Cardiac fibroblast (primary cell): Measurements from ENCODE around the gene SYT6.
A peak's percentile ranks its signal among the peaks of the same experiment; 100 is the strongest.
"Not testable (repeated sequence)": the region's sequence is repeated elsewhere in the genome, so short reads cannot be mapped to it uniquely, and the experiment has no call there.

Source experiments
- DNase-seq, 2 donors: peaks; one replicate each; pipeline versions ENCODE4 v3.0.0 to v3.0.0-alpha.2; 2010; ENCODE audit warnings: low read depth in 2 of 2
- H3K4me3 ChIP-seq, 2 donors: replicated peaks in 1 of 2; 1 replicate in 1 of 2; 2 replicates in 1 of 2; pipeline ENCODE4 v1.5.1; 2011; ENCODE audit warnings: low read depth in 2 of 2, low read length in 2 of 2, mild to moderate bottlenecking in 2 of 2, moderate library complexity in 1 of 2
- TF ChIP-seq, protein P1 (sequence below): IDR thresholded peaks from one replicate; pipeline ENCODE4 v1.5.1; 2011; ENCODE audit warnings: low read depth, mild to moderate bottlenecking, low read length, inconsistent platforms

SYT6 gene

GRCh38 chr1:114061121-114061830 lies 92.4 kb downstream of the SYT6 start:
- DNase-seq = no peak
- TF ChIP-seq, protein P1, sequence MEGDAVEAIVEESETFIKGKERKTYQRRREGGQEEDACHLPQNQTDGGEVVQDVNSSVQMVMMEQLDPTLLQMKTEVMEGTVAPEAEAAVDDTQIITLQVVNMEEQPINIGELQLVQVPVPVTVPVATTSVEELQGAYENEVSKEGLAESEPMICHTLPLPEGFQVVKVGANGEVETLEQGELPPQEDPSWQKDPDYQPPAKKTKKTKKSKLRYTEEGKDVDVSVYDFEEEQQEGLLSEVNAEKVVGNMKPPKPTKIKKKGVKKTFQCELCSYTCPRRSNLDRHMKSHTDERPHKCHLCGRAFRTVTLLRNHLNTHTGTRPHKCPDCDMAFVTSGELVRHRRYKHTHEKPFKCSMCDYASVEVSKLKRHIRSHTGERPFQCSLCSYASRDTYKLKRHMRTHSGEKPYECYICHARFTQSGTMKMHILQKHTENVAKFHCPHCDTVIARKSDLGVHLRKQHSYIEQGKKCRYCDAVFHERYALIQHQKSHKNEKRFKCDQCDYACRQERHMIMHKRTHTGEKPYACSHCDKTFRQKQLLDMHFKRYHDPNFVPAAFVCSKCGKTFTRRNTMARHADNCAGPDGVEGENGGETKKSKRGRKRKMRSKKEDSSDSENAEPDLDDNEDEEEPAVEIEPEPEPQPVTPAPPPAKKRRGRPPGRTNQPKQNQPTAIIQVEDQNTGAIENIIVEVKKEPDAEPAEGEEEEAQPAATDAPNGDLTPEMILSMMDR = no peak

GRCh38 chr1:114058236-114058635 lies 95.4 kb downstream of the SYT6 start:
- not testable (repeated sequence) for DNase-seq, H3K4me3 ChIP-seq

More at GRCh38 chr1:114061121-114061830, 92.4 kb downstream of the SYT6 start:
- no peak overlapping the region for H3K4me3 ChIP-seq

DNA sequence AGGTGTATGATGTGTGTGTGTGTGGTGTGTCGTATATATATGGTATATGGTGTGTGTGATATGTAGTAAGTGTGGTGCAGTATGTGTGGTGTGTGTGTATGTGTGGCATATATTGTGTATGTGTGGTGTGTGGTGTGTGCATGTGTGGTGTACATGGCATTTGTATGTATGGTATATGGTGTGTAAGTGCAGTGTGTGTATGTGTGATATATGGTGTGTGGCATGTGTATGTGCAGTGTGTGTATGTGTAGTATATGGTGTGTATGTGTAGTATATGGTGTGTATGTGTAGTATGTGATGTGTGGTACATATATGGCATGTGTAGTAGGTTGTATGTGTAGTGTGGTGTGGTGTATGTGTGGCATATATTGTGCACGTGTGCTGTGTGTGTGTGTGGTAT lies 99.5 kb downstream of the SYT6 start:
- H3K4me3 ChIP-seq = no peak overlapping the region
- no peak for DNase-seq
- TF ChIP-seq, protein P1 = no peak

DNA sequence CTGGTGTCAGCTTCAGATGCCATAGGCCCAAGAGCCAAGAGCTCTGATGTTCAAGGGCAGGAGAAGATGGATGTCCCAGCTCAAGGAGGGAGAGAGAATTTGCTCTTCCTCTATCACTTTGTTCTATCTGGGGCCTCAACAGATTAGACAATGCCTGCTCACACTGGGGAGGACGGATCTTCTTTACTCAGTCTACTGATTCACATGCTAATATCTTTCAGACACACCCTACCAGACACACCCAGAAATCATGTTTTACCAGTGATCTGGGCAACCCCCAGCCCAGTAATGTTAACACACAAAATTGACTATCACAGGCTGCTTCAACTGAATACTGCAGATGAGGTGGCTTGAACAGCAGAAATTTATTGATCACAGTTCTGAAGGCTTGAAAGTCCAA lies 105.4 kb downstream of the SYT6 start:
- TF ChIP-seq, protein P1 = no peak
- no peak overlapping the region for H3K4me3 ChIP-seq
- DNase-seq = no peak

DNA sequence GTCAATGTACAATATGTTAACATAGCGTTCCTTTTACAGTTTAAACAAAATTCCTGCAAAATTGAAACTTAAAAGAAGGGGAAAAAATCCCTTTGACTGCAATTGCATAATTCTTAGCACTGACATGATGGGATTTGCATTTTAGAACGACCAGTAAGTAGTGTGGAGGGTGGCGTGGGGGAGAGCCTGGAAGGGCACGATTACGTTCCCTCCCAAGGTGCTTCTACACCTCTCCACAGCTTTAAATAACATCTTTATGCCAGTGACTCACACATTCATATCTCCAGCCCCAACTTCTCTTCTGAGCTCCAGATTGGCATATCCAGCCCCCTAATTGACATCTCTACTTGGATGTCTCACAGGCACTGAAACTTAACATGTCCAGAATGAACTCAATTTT lies 110.1 kb downstream of the SYT6 start:
- no peak overlapping the region for H3K4me3 ChIP-seq
- DNase-seq = no peak
- TF ChIP-seq, protein P1 = no peak

DNA sequence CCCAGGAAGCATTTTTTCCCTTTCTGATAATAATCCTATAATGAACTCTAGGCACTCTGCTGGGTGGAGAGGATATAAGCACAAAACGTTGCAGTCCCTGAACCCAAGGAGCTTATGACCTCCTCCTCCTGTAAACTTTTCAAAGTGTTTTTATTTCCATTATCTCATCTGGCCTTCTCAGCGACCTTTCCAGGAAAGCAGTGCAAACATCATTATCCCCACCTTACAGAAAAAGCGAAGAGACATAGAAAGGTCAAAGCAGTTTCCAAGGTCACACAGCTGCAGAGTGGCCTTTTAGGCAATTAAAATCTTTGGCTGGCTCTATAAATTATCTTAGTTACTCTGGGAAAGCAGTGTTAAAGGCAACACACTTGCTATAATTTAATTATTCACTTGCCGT lies 110.6 kb downstream of the SYT6 start:
- H3K4me3 ChIP-seq = no peak overlapping the region
- DNase-seq = no peak
- TF ChIP-seq, protein P1 = no peak

DNA sequence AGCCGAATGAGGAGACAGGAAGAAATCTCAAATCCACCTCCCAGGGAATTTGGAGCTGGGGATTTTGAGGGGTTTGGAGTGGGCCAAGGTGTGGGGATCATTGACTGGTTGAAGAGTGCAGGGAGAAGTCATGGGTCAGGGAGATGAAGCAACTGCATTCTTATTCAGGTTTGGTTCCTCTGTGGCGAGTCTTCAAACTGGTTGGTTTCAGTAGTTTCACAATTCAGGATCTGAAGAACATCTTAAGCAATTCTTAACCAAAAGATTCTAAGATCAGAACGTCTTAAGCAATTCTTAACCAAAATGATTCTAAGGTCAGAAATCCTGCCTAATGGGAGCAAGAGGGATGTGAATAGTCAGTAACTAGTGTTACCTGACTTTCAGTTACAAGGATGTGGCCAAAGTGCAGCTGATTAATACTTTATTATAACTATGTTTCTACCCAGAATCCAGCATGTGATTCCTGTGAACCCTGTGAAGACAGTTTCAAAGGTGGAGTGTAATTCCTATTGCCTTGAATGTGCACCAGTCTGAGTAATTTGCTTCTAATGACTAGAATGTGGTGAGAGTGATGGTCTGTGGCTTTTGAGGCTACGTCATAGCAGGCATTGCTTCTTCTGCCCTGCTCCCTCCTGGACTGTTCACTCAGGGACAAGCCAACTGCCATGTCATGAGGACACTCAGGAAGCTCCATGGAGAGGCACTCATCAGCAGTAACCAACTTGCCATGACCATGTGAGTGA lies 113.2 kb downstream of the SYT6 start:
- peak; percentile 14 to 39 for DNase-seq
- TF ChIP-seq, protein P1 = no peak
- H3K4me3 ChIP-seq = no peak overlapping the region
